Astrocyte (in vitro differentiated cells and primary cell): Measurements from ENCODE around the gene EFEMP1.

ENCODE experiments used
- CTCF ChIP-seq: IDR thresholded peaks from 2 replicates; pipeline ENCODE4 v1.5.1; 2011; ENCODE audit warnings: low read depth, mild to moderate bottlenecking, inconsistent platforms, low read length, moderate library complexity; ENCODE audit not compliant: insufficient read depth
- EZH2 ChIP-seq: IDR thresholded peaks from 2 replicates; pipeline ENCODE4 v1.6.1; 2012; ENCODE audit warnings: mild to moderate bottlenecking, low read length, inconsistent platforms; ENCODE audit not compliant: insufficient read depth

- TF ChIP-seq CTCF (no peak), EZH2 (no peak)
Observed at GRCh38 chr2:55923982-55924321, 370 bp upstream of the EFEMP1 start.
